K562 treated with DMSO at 1 percent for 12 hours (cell line): ENCODE data around the gene RANBP17. TPM values are rescaled to one million over a fixed set of nuclear protein-coding genes. Genes with fewer than 3 reads are reported as not detected.

ENCODE experiments used
- total RNA-seq: library from RNA; unstranded; fragments of 300-600 nt; gene quantifications from 2 replicates; pipeline ENCODE4 v1.2.3, GENCODE V29; 2022; ENCODE audit not compliant: insufficient read depth

The RANBP17 gene
- not detected in 2 replicates for total RNA-seq

DNA sequence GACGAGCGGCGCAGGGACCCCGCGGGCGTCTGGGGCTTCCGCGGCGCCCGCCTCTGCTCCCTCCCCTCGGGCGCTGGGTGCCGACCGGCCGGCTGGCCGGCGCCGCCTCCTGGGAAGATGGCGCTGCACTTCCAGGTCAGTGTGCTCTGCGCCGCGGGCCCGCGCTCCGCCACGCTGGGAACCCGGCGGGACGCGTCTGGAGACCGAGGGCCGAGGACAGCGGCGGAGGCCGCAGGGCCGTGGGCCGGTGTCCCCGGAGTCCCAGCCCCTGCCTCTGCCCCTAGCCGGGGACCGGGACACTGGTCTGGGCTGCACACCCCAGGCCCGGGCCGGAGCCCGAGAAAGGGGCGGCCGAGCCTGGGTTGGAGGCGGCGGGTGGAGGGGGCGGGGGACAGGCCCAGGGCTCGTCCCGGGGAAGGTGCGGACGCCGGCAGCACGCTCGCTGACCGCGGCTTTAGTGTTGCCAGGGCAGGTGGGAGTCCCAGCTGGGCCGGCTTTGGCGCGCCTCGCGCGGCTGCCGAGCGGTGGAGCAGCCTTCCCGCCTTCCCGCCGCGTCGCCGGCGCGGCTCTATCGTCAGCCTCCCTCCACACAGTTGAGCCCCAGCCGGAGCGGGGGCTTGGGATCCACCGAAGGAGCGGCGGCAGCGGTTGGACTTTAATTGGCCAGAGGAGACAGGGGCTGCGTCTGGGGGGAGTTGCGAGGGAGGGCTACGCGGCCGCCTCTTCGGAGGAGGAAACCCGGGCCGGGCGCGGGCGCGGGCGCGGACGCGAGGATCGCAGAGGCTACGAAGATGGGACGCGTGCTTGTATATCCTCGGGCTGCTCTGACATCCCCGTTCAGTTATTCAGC is at the start of gene RANBP17:
RANBP17 (plus strand) TSS at position 102 of the 850 bp plus-strand sequence.

GRCh38 chr5:171308453-171309275 is 446.8 kb downstream of the RANBP17 start, which contains the start of gene TLX3:
TLX3 (plus strand) TSS chr5:171309248; CDS start chr5:171309366, 118 bp downstream.

Other genes starting within 250 kb of the RANBP17 start
- not detected in 2 replicates for gene GABRP, start 78.3 kb upstream of the RANBP17 start, total RNA-seq